PC-9 (cell line): Measurements from ENCODE around the gene ARIH2. TPM values are rescaled to one million over a fixed set of nuclear protein-coding genes. Genes with fewer than 3 reads are reported as not detected.

Experiments
- BruUV-seq: library from RNA; stranded (reverse); fragments of 400-500 nt; replicated peaks from 2 replicates; lab custom pipeline; 2021; lab: Mats Ljungman, UMichigan
- CTCF ChIA-PET: fragments of 300-600 bp; sonication (Branson Sonifier 250); formaldehyde crosslinking; loops from one replicate; lab custom pipeline; 2022; ENCODE audit warnings: antibody characterized with exemption; lab: Charles Lee
- POLR2A ChIA-PET: fragments of 300-600 bp; sonication (Branson Sonifier 250); formaldehyde crosslinking; loops from one replicate; lab custom pipeline; 2022; ENCODE audit warnings: antibody characterized with exemption; ENCODE audit not compliant: unreplicated experiment; lab: Charles Lee
- DNase-seq, 2 experiments: peaks; one replicate each; pipeline versions ENCODE4 v3.0.0 to v3.0.0-alpha.2; 2015 to 2022; ENCODE audit warnings: mixed read lengths in 1 of 2
- H2AFZ ChIP-seq: fragments of 200-600 bp; sonication (generic); 2 replicates; pipeline ENCODE4 v1.8.1; 2017; ENCODE audit warnings: antibody characterized with exemption
- H3F3A ChIP-seq: fragments of 200-600 bp; sonication (generic); 2 replicates; pipeline ENCODE4 v1.8.1; 2017; ENCODE audit warnings: antibody characterized with exemption, mild to moderate bottlenecking, low read depth; ENCODE audit not compliant: insufficient read depth
- H3K27ac ChIP-seq: fragments of 200-600 bp; sonication (generic); 2 replicates; pipeline ENCODE4 v1.6.1; 2016; ENCODE audit warnings: mixed run types
- H3K27me3 ChIP-seq: fragments of 200-600 bp; sonication (generic); 2 replicates; pipeline ENCODE4 v1.6.1; 2016; ENCODE audit warnings: low read depth, mixed run types; ENCODE audit not compliant: insufficient read depth
- H3K36me3 ChIP-seq: fragments of 200-600 bp; sonication (generic); 2 replicates; pipeline ENCODE4 v1.6.1; 2016; ENCODE audit warnings: low read depth, mixed run types
- H3K4me1 ChIP-seq: fragments of 200-600 bp; sonication (generic); replicated peaks from 2 replicates; pipeline ENCODE4 v1.6.1; 2016; ENCODE audit warnings: mixed run types; ENCODE audit not compliant: insufficient read depth
- H3K4me2 ChIP-seq: fragments of 200-600 bp; sonication (generic); 2 replicates; pipeline ENCODE4 v1.6.1; 2017; ENCODE audit warnings: mixed run types
- H3K4me3 ChIP-seq: fragments of 200-600 bp; sonication (generic); 2 replicates; pipeline ENCODE4 v1.6.1; 2016; ENCODE audit warnings: mixed run types
- H3K79me2 ChIP-seq: fragments of 200-600 bp; sonication (generic); 2 replicates; pipeline ENCODE4 v1.6.1; 2017; ENCODE audit warnings: low read depth, mixed run types
- H3K9me2 ChIP-seq: fragments of 200-600 bp; sonication (generic); 2 replicates; pipeline ENCODE4 v1.8.1; 2017; ENCODE audit warnings: mild to moderate bottlenecking; ENCODE audit not compliant: insufficient read depth
- H3K9me3 ChIP-seq: fragments of 200-600 bp; sonication (generic); 2 replicates; pipeline ENCODE4 v1.8.1; 2016; ENCODE audit warnings: low read depth; ENCODE audit not compliant: insufficient read depth
- H4K20me1 ChIP-seq: fragments of 200-600 bp; sonication (generic); 2 replicates; pipeline ENCODE4 v1.8.1; 2017; ENCODE audit not compliant: insufficient read depth
- EZH2 ChIP-seq: fragments of 200-600 bp; sonication (generic); IDR thresholded peaks from 2 replicates; pipeline ENCODE4 v1.8.0; 2017; ENCODE audit warnings: antibody characterized with exemption, low read depth
- intact Hi-C: fragments of 100-400 bp; cut with micrococcal nuclease; formaldehyde crosslinking; loops from one replicate; pipeline ENCODE4 v1.10.0; 2022; ENCODE audit not compliant: unreplicated experiment
- total RNA-seq: library from RNA; stranded (reverse); gene quantifications from 2 replicates; pipeline ENCODE4 v1.2.3, GENCODE V29; 2021
- TF ChIP-seq, protein P1 (sequence below): fragments of 200-600 bp; sonication (generic); conservative IDR thresholded peaks from 2 replicates; pipeline ENCODE4 v1.6.1; 2017; ENCODE audit warnings: mixed run types, antibody characterized with exemption, mild to moderate bottlenecking, moderate library complexity

ARIH2 gene
- total RNA-seq, 1 experiment from 2014 or later: 86.1 TPM

DNA sequence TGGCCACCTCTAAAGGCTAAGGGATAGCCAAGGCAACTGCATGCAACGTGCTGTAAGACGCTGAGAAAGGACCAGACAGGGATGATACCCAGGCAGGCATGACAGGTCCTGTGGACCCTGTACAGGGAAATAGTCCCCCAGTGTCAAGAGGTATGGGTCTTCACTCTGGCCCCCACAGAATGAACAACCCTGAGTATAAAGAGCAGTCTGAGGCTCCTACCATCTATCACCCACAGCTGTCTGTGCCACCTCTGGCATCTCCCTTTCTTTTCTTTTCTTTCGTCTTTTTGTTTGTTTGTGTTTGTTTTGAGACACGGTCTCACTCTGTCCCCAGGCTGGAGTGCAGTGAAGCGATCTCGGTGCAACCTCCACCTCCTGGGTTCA is 38.7 kb upstream of the ARIH2 start:
- BruUV-seq: no TSS peak
- no peak for DNase-seq
- H3F3A ChIP-seq: no peaks in the 10 kb centered on the region; the same call in 1 of the 2 replicates

DNA sequence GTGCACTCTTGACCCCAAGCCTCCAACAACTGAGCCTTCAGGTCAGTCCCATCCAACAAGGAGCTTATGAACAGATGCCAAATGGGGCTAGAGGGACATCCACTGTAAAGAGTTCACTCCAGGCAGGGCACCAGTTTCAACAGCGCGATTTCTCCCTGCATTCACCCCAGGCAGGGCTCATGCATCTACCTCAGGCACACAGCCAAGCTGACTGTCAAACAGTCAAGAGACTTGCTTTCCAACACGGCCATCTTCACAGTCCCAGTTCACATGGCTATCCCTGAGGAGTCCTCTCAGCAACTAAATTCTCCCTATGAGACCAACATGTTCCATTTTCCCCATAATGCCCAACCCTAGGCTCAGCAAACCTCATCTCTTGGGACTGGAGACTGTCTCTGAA is 37.6 kb upstream of the ARIH2 start:
- TF ChIP-seq, protein P1, sequence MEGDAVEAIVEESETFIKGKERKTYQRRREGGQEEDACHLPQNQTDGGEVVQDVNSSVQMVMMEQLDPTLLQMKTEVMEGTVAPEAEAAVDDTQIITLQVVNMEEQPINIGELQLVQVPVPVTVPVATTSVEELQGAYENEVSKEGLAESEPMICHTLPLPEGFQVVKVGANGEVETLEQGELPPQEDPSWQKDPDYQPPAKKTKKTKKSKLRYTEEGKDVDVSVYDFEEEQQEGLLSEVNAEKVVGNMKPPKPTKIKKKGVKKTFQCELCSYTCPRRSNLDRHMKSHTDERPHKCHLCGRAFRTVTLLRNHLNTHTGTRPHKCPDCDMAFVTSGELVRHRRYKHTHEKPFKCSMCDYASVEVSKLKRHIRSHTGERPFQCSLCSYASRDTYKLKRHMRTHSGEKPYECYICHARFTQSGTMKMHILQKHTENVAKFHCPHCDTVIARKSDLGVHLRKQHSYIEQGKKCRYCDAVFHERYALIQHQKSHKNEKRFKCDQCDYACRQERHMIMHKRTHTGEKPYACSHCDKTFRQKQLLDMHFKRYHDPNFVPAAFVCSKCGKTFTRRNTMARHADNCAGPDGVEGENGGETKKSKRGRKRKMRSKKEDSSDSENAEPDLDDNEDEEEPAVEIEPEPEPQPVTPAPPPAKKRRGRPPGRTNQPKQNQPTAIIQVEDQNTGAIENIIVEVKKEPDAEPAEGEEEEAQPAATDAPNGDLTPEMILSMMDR: no peak
- TF ChIP-seq EZH2: no peak
- H4K20me1 ChIP-seq: no peaks in the 10 kb centered on the region
- no peaks in the 10 kb centered on the region for H3K4me1 ChIP-seq
- no peaks in the 10 kb centered on the region for H3K36me3 ChIP-seq
- H3F3A ChIP-seq: no peaks in the 10 kb centered on the region; the same call in 1 of the 2 replicates
- no peak overlapping the region for H2AFZ ChIP-seq
- POLR2A ChIA-PET: no interaction called here
- no peak overlapping the region for H3K4me3 ChIP-seq
- BruUV-seq: no TSS peak
- no peak overlapping the region for H3K27ac ChIP-seq
- intact Hi-C loops: no loop called here
- H3K27me3 ChIP-seq: no peaks in the 10 kb centered on the region
- H3K79me2 ChIP-seq: no peaks in the 10 kb centered on the region
- no peaks in the 10 kb centered on the region for H3K9me3 ChIP-seq
- no peak for DNase-seq
- CTCF ChIA-PET: interaction anchor here (0.5 to 0.7 kb wide), 2 partner anchors 39 to 106 kb away, joined by 3 to 8 read pairs; no protein-coding TSS in a partner anchor
- no peak overlapping the region for H3K4me2 ChIP-seq
- no peaks in the 10 kb centered on the region for H3K9me2 ChIP-seq

More for the DNA sequence above, 38.7 kb upstream of the ARIH2 start:
- H3K4me2 ChIP-seq: no peak overlapping the region
- TF ChIP-seq, protein P1: no peak
- no peak for TF ChIP-seq EZH2
- H3K9me2 ChIP-seq: no peaks in the 10 kb centered on the region
- no peaks in the 10 kb centered on the region for H3K4me1 ChIP-seq
- no peaks in the 10 kb centered on the region for H3K27me3 ChIP-seq
- intact Hi-C loops: no loop called here
- H2AFZ ChIP-seq: no peak overlapping the region
- no peaks in the 10 kb centered on the region for H3K36me3 ChIP-seq
- CTCF ChIA-PET: no interaction called here
- H3K79me2 ChIP-seq: no peaks in the 10 kb centered on the region
- no peak overlapping the region for H3K27ac ChIP-seq
- no peaks in the 10 kb centered on the region for H3K9me3 ChIP-seq
- POLR2A ChIA-PET: interaction anchor here (0.7 kb wide), 1 partner anchor 9 kb away, joined by 38 read pairs; no protein-coding TSS in a partner anchor
- H3K4me3 ChIP-seq: no peak overlapping the region
- no peaks in the 10 kb centered on the region for H4K20me1 ChIP-seq

DNA sequence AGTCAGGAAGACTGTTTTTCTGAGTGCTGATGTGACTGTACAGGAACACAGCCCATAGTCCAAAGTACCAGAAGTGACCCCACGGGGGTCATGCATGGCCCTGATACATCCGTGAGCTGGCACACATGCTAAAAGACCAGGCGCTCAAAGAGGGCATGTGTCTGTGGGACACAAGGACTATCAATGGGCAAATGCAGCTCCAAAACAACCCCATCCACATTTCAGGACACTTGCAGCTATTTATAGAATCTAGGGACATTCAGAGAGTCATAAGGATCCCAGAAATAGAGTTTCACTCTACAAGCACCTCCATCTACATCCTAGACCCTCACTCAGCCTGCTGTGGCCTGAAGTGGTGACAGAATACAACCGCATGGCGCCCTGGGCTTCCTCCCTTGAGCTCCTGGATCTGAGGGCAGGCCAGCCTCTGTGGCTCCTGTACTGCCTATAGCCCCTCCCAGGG is 37.0 kb upstream of the ARIH2 start:
- no peaks in the 10 kb centered on the region for H3K9me3 ChIP-seq
- no peaks in the 10 kb centered on the region for H4K20me1 ChIP-seq
- H3K4me2 ChIP-seq: no peak overlapping the region
- intact Hi-C loops: no loop called here
- CTCF ChIA-PET: interaction anchor here (0.5 kb wide), 2 partner anchors 106 to 629 kb away, joined by 3 to 16 read pairs; no protein-coding TSS in a partner anchor
- H3K4me1 ChIP-seq: no peaks in the 10 kb centered on the region
- no peak for DNase-seq
- no peaks in the 10 kb centered on the region; the same call in 1 of the 2 replicates for H3F3A ChIP-seq
- no peak for TF ChIP-seq EZH2
- TF ChIP-seq, protein P1: no peak
- POLR2A ChIA-PET: no interaction called here
- no peak overlapping the region for H2AFZ ChIP-seq
- H3K36me3 ChIP-seq: no peaks in the 10 kb centered on the region
- BruUV-seq: no TSS peak
- H3K79me2 ChIP-seq: no peaks in the 10 kb centered on the region
- no peaks in the 10 kb centered on the region for H3K27me3 ChIP-seq
- no peaks in the 10 kb centered on the region for H3K9me2 ChIP-seq
- H3K27ac ChIP-seq: no peak overlapping the region
- H3K4me3 ChIP-seq: no peak overlapping the region
